Fibroblast of lung (primary cell): ENCODE results near the gene NEK5. TPM values are rescaled to one million over a fixed set of nuclear protein-coding genes. Genes with fewer than 3 reads are reported as not detected.
"Not testable (repeated sequence)": the region's sequence is repeated elsewhere in the genome, so short reads cannot be mapped to it uniquely, and the experiment has no call there.

Source experiments
- DNase-seq, 2 donors: peaks; one replicate each; pipeline versions ENCODE4 v3.0.0 to v3.0.0-alpha.2; 2010; ENCODE audit warnings: low read depth in 2 of 2
- H2AFZ ChIP-seq: 2 replicates; pipeline ENCODE4 v1.5.1; 2012; ENCODE audit warnings: low read length, control low read depth, inconsistent platforms
- H3K27ac ChIP-seq: 2 replicates; pipeline ENCODE4 v1.5.1; 2011; ENCODE audit warnings: low read length, control low read depth; ENCODE audit not compliant: insufficient read depth
- H3K27me3 ChIP-seq: 2 replicates; pipeline ENCODE4 v1.5.1; 2011; ENCODE audit warnings: mild to moderate bottlenecking, low read length; ENCODE audit not compliant: control insufficient read depth, insufficient read depth
- H3K36me3 ChIP-seq: 2 replicates; pipeline ENCODE4 v1.5.1; 2011; ENCODE audit warnings: low read length; ENCODE audit not compliant: control insufficient read depth, insufficient read depth
- H3K4me1 ChIP-seq: 2 replicates; pipeline ENCODE4 v1.5.1; 2011; ENCODE audit warnings: low read length; ENCODE audit not compliant: control insufficient read depth, insufficient read depth; ENCODE audit errors: extremely low read depth
- H3K4me2 ChIP-seq: 2 replicates; pipeline ENCODE4 v1.5.1; 2011; ENCODE audit warnings: low read length, control low read depth; ENCODE audit not compliant: insufficient read depth; ENCODE audit errors: extremely low read depth
- H3K4me3 ChIP-seq, 4 experiments: fragments of 200-600 bp in 1 of 4; sonication (generic) in 1 of 4; replicated peaks in 1 of 4; 2 replicates each; pipeline ENCODE4 v1.5.1; 2011 to 2016; ENCODE audit warnings: low read length in 4 of 4, low read depth in 3 of 4, mild to moderate bottlenecking in 3 of 4, control low read depth in 2 of 4, inconsistent platforms in 1 of 4, mixed read lengths in 1 of 4; ENCODE audit not compliant: insufficient read depth in 1 of 4; ENCODE audit errors: control extremely low read depth in 1 of 4
- H3K79me2 ChIP-seq: 2 replicates; pipeline ENCODE4 v1.5.1; 2012; ENCODE audit warnings: mild to moderate bottlenecking, low read length, inconsistent platforms; ENCODE audit not compliant: control insufficient read depth, insufficient read depth
- H3K9ac ChIP-seq: 2 replicates; pipeline ENCODE4 v1.5.1; 2011; ENCODE audit warnings: mild to moderate bottlenecking, low read length, control low read depth; ENCODE audit not compliant: insufficient read depth
- H3K9me3 ChIP-seq: 2 replicates; pipeline ENCODE4 v1.5.1; 2012; ENCODE audit warnings: low read depth, low read length; ENCODE audit not compliant: control insufficient read depth, insufficient read depth
- H4K20me1 ChIP-seq: 2 replicates; pipeline ENCODE4 v1.5.1; 2011; ENCODE audit warnings: low read length; ENCODE audit not compliant: control insufficient read depth, insufficient read depth; ENCODE audit errors: extremely low read depth
- EZH2 ChIP-seq: IDR thresholded peaks from 2 replicates; pipeline ENCODE4 v1.5.1; 2012; ENCODE audit warnings: low read length, control low read depth, mild to moderate bottlenecking; ENCODE audit errors: missing control alignments
- polyA plus RNA-seq, 2 donors: library from polyadenylated mRNA; depleted of rRNA in 1 of 2; stranded (reverse) in 1 of 2; unstranded in 1 of 2; fragments of >200 nt; gene quantifications; 2 replicates each; pipeline ENCODE4 v1.2.1, GENCODE V29; 2011 to 2012; ENCODE audit warnings: missing spikeins in 1 of 2
- total RNA-seq: library from RNA; depleted of rRNA; stranded (reverse); fragments of >200 nt; gene quantifications from 2 replicates; pipeline ENCODE4 v1.2.1, GENCODE V29; 2014
- TF ChIP-seq, protein P1 (sequence below), 2 donors: IDR thresholded peaks in 1 of 2; conservative IDR thresholded peaks in 1 of 2; 1 replicate in 1 of 2; 2 replicates in 1 of 2; pipeline ENCODE4 v1.5.1; 2011 to 2012; ENCODE audit warnings: low read length in 2 of 2, control low read depth in 1 of 2, inconsistent platforms in 1 of 2, low read depth in 1 of 2, mild to moderate bottlenecking in 1 of 2

Gene NEK5
- total and polyA plus RNA-seq, 2 donors (not counting 1 experiment from before 2014, with no cell fraction given) = under 0.01 to 0.03 TPM

DNA sequence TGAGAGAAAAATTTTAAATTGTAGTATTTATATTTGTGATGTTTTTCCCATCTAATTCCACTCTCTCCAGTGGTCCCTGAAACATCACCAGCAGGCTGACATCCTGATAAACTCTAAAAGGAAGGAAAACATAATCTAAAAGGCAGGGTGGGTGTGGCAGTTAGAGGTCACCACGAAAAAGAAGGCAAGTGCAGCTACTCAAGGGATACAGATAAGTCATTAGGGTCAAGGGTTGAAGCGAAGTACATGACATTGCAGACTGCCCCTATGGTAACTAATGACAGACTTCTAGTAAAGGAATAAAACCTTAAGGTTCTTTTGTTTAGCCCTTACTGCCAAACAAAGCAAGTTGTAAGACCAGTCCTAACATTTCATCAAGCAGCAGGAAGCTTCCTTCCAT lies 36.5 kb upstream of the NEK5 start:
- Histone ChIP-seq H3K4me2 (no peak overlapping the region), H3K79me2 (no peaks in the 10 kb centered on the region), H4K20me1 (no peaks in the 10 kb centered on the region), H3K4me1 (peaks cover 5% of the 10 kb centered on the region), H3K9ac (no peak overlapping the region), H3K27ac (no peak overlapping the region), H3K9me3 (no peaks in the 10 kb centered on the region), H3K36me3 (no peaks in the 10 kb centered on the region), H2AFZ (no peak overlapping the region), H3K4me3 (no peak overlapping the region), H3K27me3 (no peaks in the 10 kb centered on the region)
- TF ChIP-seq, protein P1, sequence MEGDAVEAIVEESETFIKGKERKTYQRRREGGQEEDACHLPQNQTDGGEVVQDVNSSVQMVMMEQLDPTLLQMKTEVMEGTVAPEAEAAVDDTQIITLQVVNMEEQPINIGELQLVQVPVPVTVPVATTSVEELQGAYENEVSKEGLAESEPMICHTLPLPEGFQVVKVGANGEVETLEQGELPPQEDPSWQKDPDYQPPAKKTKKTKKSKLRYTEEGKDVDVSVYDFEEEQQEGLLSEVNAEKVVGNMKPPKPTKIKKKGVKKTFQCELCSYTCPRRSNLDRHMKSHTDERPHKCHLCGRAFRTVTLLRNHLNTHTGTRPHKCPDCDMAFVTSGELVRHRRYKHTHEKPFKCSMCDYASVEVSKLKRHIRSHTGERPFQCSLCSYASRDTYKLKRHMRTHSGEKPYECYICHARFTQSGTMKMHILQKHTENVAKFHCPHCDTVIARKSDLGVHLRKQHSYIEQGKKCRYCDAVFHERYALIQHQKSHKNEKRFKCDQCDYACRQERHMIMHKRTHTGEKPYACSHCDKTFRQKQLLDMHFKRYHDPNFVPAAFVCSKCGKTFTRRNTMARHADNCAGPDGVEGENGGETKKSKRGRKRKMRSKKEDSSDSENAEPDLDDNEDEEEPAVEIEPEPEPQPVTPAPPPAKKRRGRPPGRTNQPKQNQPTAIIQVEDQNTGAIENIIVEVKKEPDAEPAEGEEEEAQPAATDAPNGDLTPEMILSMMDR (conservative IDR thresholded peaks at IDR 0.05 in 1 of 2, IDR thresholded peaks at IDR 0.05 in 1 of 2; ENCODE audit: low read depth in 1 of 2, low read length in 2 of 2) = no peak
- no peak for TF ChIP-seq EZH2
- no peak for DNase-seq

DNA sequence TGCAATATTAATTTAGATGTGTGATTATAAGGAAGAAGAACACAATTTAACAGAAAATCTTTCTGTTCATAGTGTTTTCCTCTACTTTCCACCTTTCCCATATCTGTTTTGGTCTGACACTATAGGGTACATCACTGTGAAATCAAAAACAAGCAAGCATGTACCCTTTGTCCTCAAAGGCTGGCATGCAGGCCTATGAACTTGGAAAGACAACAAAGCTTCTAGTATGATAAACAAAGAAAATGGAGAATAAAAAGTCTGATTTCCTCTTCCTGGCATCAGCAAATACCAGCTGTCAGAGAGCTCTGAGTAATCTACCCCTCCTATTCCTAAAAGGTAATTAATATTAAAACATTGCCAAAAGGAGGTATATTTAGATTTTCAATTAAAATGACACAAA lies 36.1 kb upstream of the NEK5 start:
- no peak overlapping the region for H3K4me3 ChIP-seq
- peaks cover 5% of the 10 kb centered on the region for H3K4me1 ChIP-seq
- H3K9ac ChIP-seq = no peak overlapping the region
- no peak for TF ChIP-seq EZH2
- TF ChIP-seq, protein P1 (conservative IDR thresholded peaks at IDR 0.05 in 1 of 2, IDR thresholded peaks at IDR 0.05 in 1 of 2; ENCODE audit: low read depth in 1 of 2, low read length in 2 of 2) = no peak
- DNase-seq = no peak
- H3K4me2 ChIP-seq = no peak overlapping the region
- no peaks in the 10 kb centered on the region for H4K20me1 ChIP-seq
- H3K9me3 ChIP-seq = no peaks in the 10 kb centered on the region
- no peaks in the 10 kb centered on the region for H3K79me2 ChIP-seq
- no peak overlapping the region for H3K27ac ChIP-seq
- H2AFZ ChIP-seq = no peak overlapping the region
- H3K27me3 ChIP-seq = no peaks in the 10 kb centered on the region
- no peaks in the 10 kb centered on the region for H3K36me3 ChIP-seq

DNA sequence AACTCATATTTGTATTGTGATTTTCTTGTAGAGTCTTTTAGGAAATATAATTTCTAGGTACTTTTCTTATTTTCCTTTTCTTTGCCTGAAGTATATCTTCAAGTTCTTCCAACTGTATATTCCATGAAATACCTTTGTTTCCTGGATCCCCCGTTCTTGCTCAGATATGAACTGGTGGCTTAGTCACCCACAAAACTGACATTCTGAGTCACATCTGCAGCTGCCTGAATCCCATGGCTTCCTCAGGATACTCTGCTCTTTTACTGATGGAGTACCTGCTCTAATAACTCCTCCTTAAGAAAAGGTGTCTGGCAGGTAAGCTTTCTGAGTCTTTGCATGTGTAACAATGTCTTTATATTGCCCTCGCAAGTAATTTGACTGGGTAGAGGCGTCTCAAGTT lies 35.0 kb upstream of the NEK5 start:
- not testable (repeated sequence) for H3K9ac ChIP-seq, H3K4me3 ChIP-seq, H3K4me2 ChIP-seq, H2AFZ ChIP-seq, H3K36me3 ChIP-seq, H3K4me1 ChIP-seq, H3K27me3 ChIP-seq, H3K27ac ChIP-seq, H3K9me3 ChIP-seq, H3K79me2 ChIP-seq, H4K20me1 ChIP-seq
- peak in 1 of 2 donors; percentile 19 for DNase-seq
